Measurements from ENCODE around the gene TRMO. TPM values are rescaled to one million over a fixed set of nuclear protein-coding genes. Genes with fewer than 3 reads are reported as not detected.

TRMO gene
- total RNA-seq, 2 experiments from 2014 or later, result 25.6 to 27.6 TPM

DNA sequence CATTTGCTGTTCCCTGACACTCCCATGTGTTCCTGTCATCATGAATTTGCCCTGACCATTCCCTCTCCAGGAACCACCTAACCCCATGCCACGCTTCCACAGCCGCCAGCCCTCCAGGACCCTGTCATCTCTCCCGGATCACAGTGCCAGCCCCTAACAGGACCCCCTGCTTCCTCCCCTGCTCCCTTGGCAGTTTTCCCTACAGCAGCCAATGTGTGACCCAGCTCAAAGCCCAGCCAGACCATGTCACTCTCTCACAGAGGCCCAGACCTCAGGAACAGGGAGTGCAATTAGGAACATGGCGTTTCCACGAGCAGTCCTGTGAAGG, 61.2 kb downstream of the TRMO start:
- no peak overlapping the region for H3K27ac Mint-ChIP-seq
- peaks cover 88% of the 10 kb centered on the region for H3K27me3 Mint-ChIP-seq
- H3K9me3 Mint-ChIP-seq, result peaks cover 2% of the 10 kb centered on the region
- H3K4me3 Mint-ChIP-seq, result no peak overlapping the region
- H3K36me3 Mint-ChIP-seq, result no peaks in the 10 kb centered on the region
- POLR2A ChIA-PET, result no interaction called here
- no peak for DNase-seq
- H3K4me1 Mint-ChIP-seq, result peaks cover 12% of the 10 kb centered on the region
- ATAC-seq (ENCODE audit: low read depth), result no peak

- peaks cover 12% of the 10 kb centered on the region for H3K4me1 Mint-ChIP-seq
- no peaks in the 10 kb centered on the region for H3K9me3 Mint-ChIP-seq
- ATAC-seq (ENCODE audit: low read depth), result no peak
- DNase-seq, result no peak
- POLR2A ChIA-PET, result no interaction called here
- H3K27ac Mint-ChIP-seq, result no peak overlapping the region
- H3K36me3 Mint-ChIP-seq, result no peaks in the 10 kb centered on the region
- peaks cover 88% of the 10 kb centered on the region for H3K27me3 Mint-ChIP-seq
- H3K4me3 Mint-ChIP-seq, result no peak overlapping the region
Observed at GRCh38 chr9:97860451-97861147, 61.7 kb downstream of the TRMO start.

DNA sequence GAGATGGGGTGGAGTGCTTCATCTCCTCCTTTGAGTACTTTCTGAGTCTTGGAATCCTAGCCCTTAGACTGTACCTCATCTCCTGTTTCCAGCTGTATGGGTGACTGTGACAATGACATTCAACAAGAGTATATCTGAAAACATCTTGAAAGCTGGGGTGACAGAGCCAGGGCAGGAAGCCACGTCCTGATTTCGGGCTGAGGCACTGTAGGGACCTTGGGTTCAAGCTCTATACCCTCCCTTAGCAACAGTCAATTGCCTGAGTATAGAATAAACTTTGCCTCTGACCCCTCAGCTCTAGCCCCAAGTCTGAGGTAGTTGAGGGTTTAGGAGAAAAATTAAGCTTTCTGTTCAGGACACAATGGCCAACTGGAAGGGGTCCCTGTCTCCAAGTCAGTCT, 63.0 kb downstream of the TRMO start:
- ATAC-seq (ENCODE audit: low read depth) (no peak), DNase-seq (no peak)
- Mint-ChIP-seq H3K4me3 (no peak overlapping the region), H3K36me3 (no peaks in the 10 kb centered on the region), H3K9me3 (no peaks in the 10 kb centered on the region), H3K27me3 (peaks cover 84% of the 10 kb centered on the region), H3K4me1 (peaks cover 12% of the 10 kb centered on the region), H3K27ac (no peak overlapping the region)
- POLR2A ChIA-PET, result no interaction called here

DNA sequence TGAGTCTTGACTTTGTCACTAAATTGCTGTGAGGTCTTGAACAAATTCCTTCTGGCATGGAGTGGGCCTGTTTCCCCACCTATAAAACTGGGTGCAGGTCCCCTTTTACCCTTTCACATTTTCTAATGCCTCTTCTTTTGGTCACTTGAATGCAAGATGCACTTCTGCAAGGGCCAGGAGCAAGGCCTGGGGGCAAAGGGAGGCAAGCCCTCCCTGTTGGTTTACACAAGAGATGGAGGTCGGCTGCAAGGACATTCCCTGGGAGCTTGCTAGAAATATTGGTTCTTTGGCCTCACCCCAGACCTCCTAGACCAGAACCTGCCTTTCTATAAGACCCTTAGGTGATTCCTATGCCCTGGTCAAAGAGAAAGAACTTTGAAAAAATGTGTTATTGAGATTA, 63.5 kb downstream of the TRMO start:
- Mint-ChIP-seq H3K4me1 (peaks cover 15% of the 10 kb centered on the region), H3K27ac (no peak overlapping the region), H3K9me3 (no peaks in the 10 kb centered on the region), H3K36me3 (no peaks in the 10 kb centered on the region), H3K4me3 (no peak overlapping the region), H3K27me3 (peaks cover 82% of the 10 kb centered on the region)
- DNase-seq, result no peak
- ATAC-seq (ENCODE audit: low read depth), result no peak
- POLR2A ChIA-PET, result no interaction called here

DNA sequence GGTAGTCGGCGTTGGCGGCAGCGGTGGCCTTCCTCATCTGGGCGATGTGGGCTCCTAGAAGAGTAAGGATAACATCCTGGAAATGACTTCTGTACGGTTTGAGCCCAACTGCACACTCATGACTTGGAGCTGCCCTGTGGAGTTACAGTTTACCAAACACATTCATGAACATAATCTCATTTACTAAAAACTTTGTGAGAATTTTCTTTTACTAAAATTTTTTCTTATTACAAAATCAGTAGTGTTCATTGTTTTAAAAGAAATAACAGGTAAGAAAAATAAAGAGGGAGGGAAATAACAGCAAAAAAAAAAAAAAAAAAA, 63.9 kb downstream of the TRMO start:
- DNase-seq (no peak), ATAC-seq (ENCODE audit: low read depth) (no peak)
- Mint-ChIP-seq H3K9me3 (no peaks in the 10 kb centered on the region), H3K27ac (no peak overlapping the region), H3K4me3 (peak overlapping the region; percentile 31), H3K4me1 (peaks cover 15% of the 10 kb centered on the region), H3K27me3 (peaks cover 79% of the 10 kb centered on the region), H3K36me3 (no peaks in the 10 kb centered on the region)
- POLR2A ChIA-PET, result no interaction called here

- Mint-ChIP-seq H3K9me3 (no peaks in the 10 kb centered on the region), H3K4me1 (peaks cover 15% of the 10 kb centered on the region), H3K27me3 (peaks cover 82% of the 10 kb centered on the region), H3K4me3 (peak overlapping the region; percentile 31), H3K27ac (no peak overlapping the region), H3K36me3 (no peaks in the 10 kb centered on the region)
- POLR2A ChIA-PET, result no interaction called here
- DNase-seq (no peak), ATAC-seq (ENCODE audit: low read depth) (no peak)
Observed at GRCh38 chr9:97857606-97858392, 64.5 kb downstream of the TRMO start.

GRCh38 chr9:97856857-97857605, 65.3 kb downstream of the TRMO start:
- DNase-seq (no peak), ATAC-seq (ENCODE audit: low read depth) (no peak)
- Mint-ChIP-seq H3K9me3 (no peaks in the 10 kb centered on the region), H3K4me1 (peaks cover 18% of the 10 kb centered on the region), H3K4me3 (no peak overlapping the region), H3K27me3 (peaks cover 85% of the 10 kb centered on the region), H3K36me3 (no peaks in the 10 kb centered on the region), H3K27ac (no peak overlapping the region)
- POLR2A ChIA-PET, result no interaction called here

DNA sequence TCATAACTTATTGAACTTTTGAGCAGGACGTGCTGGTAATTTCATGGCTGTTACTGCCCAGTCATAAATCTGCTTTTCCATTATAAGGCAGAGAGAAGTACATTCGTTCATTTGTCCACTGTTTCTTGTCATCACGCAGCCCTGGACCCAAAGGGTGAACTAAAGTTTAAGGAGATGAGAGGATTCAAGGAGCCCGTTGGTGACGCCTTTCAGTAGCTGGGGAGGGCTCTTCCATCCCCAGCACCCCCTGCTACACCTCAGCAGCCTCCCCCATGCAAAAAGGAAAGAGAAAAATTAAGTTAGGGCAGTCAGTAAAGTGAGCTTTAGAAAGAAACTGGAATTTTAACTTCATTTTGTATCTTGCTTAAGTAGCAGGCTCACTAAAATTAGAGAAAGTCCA, 66.4 kb downstream of the TRMO start:
- H3K9me3 Mint-ChIP-seq, result no peaks in the 10 kb centered on the region

DNA sequence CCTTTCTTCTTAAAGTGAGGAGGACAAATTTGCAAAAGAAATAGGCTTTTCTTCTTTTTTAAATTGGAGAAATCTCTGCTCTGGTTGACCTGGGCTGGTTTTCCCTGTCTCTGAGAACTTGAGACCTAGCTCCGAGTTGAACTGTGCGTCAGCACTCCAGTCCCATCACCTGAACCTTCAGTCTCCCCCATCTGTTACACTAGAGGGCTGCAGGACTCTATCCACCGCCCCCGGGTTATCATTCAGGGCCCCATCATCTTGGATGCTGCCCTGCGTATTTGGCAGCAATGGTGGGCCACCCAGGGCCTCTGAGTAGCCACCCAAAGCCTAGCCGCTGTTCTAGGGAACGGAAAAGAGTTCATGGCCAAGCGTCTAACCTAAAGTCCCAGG, 66.8 kb downstream of the TRMO start:
- POLR2A ChIA-PET, result no interaction called here
- peaks cover 84% of the 10 kb centered on the region for H3K27me3 Mint-ChIP-seq
- H3K4me3 Mint-ChIP-seq, result no peak overlapping the region
- H3K36me3 Mint-ChIP-seq, result no peaks in the 10 kb centered on the region
- H3K9me3 Mint-ChIP-seq, result no peaks in the 10 kb centered on the region
- ATAC-seq (ENCODE audit: low read depth), result no peak
- DNase-seq, result no peak
- H3K27ac Mint-ChIP-seq, result no peak overlapping the region
- peaks cover 18% of the 10 kb centered on the region for H3K4me1 Mint-ChIP-seq

More for the DNA sequence above, 66.4 kb downstream of the TRMO start:
- H3K4me3 Mint-ChIP-seq, result no peak overlapping the region
- H3K36me3 Mint-ChIP-seq, result no peaks in the 10 kb centered on the region
- H3K4me1 Mint-ChIP-seq, result peaks cover 18% of the 10 kb centered on the region
- ATAC-seq (ENCODE audit: low read depth) (no peak), DNase-seq (no peak)
- POLR2A ChIA-PET, result no interaction called here
- peaks cover 83% of the 10 kb centered on the region for H3K27me3 Mint-ChIP-seq
- no peak overlapping the region for H3K27ac Mint-ChIP-seq

GRCh38 chr9:97854696-97855485, 67.4 kb downstream of the TRMO start:
- no peak overlapping the region for H3K4me3 Mint-ChIP-seq
- no peaks in the 10 kb centered on the region for H3K36me3 Mint-ChIP-seq
- H3K27me3 Mint-ChIP-seq, result peaks cover 84% of the 10 kb centered on the region
- H3K27ac Mint-ChIP-seq, result no peak overlapping the region
- POLR2A ChIA-PET, result no interaction called here
- H3K4me1 Mint-ChIP-seq, result peaks cover 18% of the 10 kb centered on the region
- DNase-seq (no peak), ATAC-seq (ENCODE audit: low read depth) (no peak)
- no peaks in the 10 kb centered on the region for H3K9me3 Mint-ChIP-seq

Other genes with a start within 250 kb of the TRMO start
- gene XPA, start 225.2 kb downstream of the TRMO start, total RNA-seq, result 10 to 100 TPM; 15.4 to 18.6 TPM
- under 1 TPM in 1 of 2 experiments, not detected in 1; 0.09 TPM for gene FOXE1, start 69.3 kb downstream of the TRMO start, total RNA-seq
- gene HEMGN, start 15.7 kb upstream of the TRMO start, total RNA-seq, result 1 to 10 TPM in 1 of 2 experiments, under 1 TPM in 1; 0.47 to 1.1 TPM
- 100 to 1,000 TPM; 295 to 296 TPM for gene ANP32B, start 60.8 kb upstream of the TRMO start, total RNA-seq
- 10 to 100 TPM; 30.0 to 31.1 TPM for gene NANS, start 134.2 kb upstream of the TRMO start, total RNA-seq
- gene TRIM14, start 196.7 kb upstream of the TRMO start, total RNA-seq, result 100 to 1,000 TPM in 1 of 2 experiments, 10 to 100 TPM in 1; 99.0 to 108 TPM

All from activated naive CD8-positive, alpha-beta T cell treated with anti-CD3 and anti-CD28 coated beads, Interleukin-2, amount 10 ng/mL, durations not matched to agents 7 days and 5 days (primary cell).